GM21360 (cell line): ENCODE measurements around the gene TAB2.
"Not testable (repeated sequence)": the region's sequence is repeated elsewhere in the genome, so short reads cannot be mapped to it uniquely, and the experiment has no call there.

Source experiments
- ATAC-seq: cut with Tn5 transposase; IDR thresholded peaks from one replicate; pipeline ENCODE4 v1.9.1; 2021; ENCODE audit warnings: mild to moderate bottlenecking, moderate library complexity; ENCODE audit not compliant: unreplicated experiment

TAB2 gene

DNA sequence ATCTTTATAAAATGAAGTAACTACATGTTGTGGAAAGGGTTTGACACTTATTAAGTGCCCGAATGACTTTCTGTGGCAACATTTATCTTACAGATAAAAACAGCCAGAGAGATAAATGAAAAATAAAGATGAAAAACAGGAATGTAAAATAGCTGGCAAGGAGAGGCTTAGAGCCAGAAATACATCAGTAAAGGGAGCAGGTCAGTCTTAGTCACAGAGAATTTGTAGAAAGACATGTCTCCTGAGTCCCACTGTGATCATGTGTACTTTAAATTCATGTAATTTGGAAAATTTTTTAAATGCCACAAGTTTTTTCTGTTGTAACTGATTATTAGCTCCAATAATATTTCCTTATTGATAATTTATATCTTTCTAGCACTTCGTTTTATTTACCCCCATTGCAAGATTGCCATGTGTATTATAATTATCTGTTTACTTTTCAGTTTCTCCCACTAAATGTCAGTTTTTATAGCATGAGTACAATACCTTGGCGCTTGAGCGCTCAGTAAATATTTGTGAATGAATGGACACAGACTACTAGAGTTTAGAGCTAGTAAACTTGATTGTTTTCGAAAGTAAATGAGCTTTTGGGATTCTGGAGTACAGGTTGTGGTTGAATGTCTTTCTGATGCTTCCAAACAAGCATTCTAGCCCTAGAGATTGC lies 15.2 kb downstream of the TAB2 start:
- no peak for ATAC-seq

GRCh38 chr6:149333266-149333620 lies 15.7 kb downstream of the TAB2 start:
- ATAC-seq, result no peak

DNA sequence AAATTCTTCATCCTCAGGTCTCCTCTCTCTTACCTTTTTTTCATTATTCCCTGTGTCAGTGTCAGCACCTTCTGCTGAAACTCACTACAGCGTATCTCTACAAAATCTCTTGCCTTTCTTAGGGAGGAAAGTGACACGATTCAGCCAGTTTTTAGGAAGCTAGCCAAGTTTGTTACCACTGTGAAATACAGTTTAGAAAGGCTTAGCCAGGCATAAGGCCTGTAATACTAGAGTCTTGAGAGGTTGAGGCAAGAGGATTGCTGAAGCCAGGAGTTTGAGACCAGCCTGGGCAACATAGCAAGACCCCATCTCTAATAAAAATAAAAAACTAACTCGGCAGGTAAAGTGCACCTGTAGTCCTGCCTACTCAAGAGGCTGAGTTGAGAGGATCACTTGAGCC lies 16.7 kb downstream of the TAB2 start:
- no peak for ATAC-seq

GRCh38 chr6:149334682-149335160 lies 17.2 kb downstream of the TAB2 start:
- ATAC-seq, result no peak

DNA sequence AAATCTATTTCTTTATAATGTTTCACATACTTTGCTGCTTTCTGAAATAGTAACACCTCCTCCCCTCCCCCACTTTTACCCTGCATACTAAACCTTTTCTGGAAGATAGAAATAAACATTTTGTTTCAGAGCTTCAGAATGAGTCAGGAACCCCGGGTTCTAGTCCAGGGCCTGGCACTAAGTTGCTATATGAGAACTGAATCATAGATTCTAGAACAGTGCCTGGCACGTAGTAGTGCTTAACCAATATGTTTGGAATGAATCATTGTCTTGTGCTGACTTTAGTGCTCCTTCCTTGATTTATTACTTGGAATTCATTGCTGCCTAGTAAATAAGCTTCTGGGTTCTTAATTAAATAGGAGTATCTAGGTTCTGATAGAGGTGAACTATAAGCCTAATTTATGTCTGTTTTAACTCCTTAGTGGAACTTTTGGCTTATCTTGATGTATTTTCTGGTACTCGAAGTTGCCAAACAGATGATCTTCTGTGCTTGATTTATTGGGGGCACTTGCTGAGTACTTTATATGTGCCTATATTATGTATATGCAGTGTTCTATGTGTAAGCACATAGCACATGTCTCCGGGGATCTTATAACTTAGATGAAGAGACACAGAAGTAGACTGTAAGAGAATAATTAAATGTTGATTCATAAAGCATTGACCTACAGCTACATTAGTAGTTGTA lies 18.6 kb downstream of the TAB2 start:
- ATAC-seq, result no peak

DNA sequence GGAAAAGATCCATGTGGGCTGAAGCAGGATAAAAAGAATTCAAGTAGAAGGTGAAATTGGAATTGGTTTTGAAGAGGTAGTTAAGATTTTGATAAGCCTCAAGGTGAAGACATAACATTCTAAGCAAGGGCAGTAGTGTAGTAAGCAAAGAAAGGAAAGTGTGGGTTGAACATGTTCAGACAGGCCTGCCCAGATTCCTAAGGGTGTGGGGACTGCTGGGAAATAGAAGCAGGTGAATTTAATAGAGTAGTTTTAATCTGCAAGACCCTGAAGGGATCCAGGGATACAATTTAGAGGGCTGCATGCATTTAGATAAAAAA lies 19.1 kb downstream of the TAB2 start:
- no peak for ATAC-seq

DNA sequence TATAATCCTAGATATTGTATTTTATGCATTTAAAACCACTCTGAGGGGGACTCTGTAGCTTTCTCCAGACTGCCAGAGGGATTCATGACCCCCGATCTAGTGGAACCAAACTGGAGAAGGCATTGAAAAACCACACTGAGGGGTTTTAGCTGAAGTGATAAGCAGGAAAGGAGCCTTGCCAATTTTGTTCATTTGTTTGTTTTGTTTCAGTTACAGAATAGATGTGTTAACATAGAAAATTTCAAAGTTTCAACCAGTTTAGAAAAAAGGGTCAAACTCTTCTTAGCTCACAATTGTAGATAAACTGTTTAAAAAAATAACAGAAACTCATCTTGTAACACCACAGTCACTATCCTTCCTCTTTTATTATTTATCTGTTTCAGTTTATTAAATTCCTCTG lies 19.8 kb downstream of the TAB2 start:
- ATAC-seq, result no peak

DNA sequence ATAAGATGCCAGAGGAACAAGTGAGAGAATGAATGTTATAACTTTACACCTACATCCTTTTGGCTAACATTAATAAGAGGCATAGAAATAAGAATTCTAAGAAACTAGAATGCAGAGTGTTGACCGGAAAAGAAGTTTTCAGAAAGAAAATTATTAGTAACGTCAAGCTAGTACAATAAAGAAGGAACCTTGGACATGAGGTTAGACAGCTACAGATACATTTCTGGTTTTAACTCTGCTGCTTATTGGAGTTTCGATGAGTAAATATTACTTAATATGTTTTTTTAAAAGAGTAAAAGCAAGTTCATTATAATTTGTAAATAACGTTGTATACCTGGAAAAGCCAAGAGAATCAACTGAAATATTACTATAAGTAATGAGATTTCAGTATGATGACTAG lies 22.7 kb downstream of the TAB2 start:
- no peak for ATAC-seq

DNA sequence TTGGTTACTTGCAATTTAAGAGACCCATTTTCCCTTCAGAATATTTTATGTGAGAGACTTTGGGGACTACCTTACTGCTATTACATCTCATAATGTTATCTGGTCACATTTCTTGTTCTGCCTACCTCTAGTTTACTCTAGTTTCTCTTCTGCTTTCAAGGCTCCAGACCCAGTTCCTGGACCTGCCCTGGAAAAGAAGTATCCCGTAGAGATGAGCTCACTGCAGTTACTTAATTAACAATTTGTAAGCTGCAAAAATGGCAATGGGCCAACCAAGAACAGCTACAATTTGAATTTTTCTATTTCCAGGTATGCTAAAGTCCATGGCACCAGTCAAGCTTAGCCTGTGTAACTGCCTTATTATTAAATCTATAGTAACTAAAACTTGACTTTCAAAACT lies 25.0 kb downstream of the TAB2 start:
- ATAC-seq, result peak; percentile 49

DNA sequence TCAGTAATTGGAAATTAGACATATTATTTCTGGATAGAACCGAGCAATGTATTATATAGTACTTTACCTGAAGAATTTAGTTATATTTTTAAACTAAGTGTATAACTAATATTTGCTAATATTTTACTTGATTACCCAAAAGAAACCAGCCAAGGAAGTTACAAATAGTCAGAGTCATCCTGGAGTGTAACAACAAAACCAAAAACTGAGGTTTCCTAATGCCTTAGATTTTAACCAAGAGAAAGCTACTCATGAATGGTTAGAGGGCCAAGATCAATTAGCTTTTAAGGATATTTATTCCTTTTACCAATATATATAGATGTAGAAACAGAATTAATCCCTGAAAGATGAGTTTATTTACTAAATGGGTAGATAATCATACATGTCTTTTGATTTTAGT lies 26.0 kb downstream of the TAB2 start:
- ATAC-seq, result no peak

GRCh38 chr6:149346078-149346477 lies 28.6 kb downstream of the TAB2 start:
- no peak for ATAC-seq

DNA sequence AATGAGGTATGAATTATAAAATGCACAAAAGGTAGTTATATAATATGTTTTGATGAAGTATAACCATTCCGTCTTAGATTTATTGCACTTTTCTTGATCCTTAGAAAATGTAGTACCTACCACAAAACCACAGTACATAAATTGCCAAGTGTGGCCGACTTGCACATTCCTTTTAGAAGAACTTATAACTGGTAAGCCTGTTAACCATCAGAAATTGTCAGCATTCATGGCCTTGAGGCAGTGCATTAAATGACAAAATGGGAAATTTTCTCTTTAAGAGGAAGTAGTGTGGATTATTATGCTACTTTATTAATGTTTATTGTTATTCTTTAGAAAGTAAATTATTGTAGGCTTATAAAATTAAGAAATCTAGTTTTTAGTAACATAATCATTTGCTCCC lies 29.6 kb downstream of the TAB2 start:
- no peak for ATAC-seq

DNA sequence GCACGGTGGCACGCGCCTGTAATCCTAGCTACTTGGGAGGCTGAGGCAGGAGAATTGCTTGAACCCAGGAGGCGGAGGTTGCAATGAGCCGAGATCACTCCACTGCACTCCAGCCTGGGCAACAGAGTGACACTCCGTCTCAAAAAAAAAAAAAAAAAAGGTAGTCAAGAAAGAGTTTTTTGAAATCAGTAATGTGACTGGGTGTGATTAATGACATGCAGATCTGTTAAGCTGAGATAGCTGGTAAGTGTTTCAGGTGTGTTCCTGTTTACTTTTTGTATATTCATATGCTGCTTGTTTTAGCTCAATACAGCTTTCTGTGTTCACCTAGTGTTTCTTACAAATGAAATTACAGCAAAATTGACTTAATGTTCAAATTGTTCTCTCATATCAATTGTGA lies 31.8 kb downstream of the TAB2 start:
- not testable (repeated sequence) for ATAC-seq

- ATAC-seq, result no peak
Observed at GRCh38 chr6:149354009-149354408, 36.5 kb downstream of the TAB2 start.

- ATAC-seq, result no peak
Observed at GRCh38 chr6:149356081-149356750, 38.7 kb downstream of the TAB2 start.

GRCh38 chr6:149357726-149358538 lies 40.4 kb downstream of the TAB2 start:
- no peak for ATAC-seq

- ATAC-seq, result no peak
Observed at GRCh38 chr6:149359440-149359839, 41.9 kb downstream of the TAB2 start.

DNA sequence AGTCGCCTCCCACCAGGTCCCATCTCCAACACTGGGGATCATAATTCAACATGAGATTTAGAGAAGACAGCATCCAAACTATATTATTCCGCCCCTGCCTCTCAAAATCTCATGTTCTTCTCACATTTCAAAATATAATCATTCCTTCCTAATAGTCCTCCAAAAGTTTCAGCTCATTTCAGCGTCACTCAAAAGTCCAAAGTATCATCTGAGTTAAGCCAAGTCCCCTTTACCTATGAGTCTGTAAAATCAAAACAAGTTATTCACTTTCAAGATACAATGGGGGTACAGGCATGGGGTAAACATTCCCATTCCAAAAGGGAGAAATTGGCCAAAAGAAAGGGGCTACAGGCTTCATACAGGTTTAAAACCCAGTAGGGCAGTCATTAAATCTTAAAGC lies 43.0 kb downstream of the TAB2 start:
- no peak for ATAC-seq

DNA sequence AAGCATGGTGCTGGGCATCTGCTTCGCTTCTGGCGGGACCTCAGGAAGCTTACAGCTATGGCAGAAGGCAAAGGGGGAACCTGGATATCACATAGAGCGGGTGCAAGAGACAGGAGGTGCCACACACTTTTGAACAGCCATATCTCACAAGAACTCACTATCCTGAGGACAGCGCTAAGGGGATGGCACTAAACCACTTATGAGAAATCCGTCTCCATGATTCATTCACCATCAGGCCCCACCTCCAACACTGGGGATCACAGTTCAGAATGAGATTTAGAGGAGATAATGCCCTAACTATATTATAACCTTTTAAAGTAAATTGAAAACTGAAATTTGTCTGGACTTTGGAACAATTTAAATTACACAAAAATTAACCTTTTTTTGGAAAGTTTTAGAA lies 44.8 kb downstream of the TAB2 start:
- no peak for ATAC-seq

GRCh38 chr6:149363154-149363553 lies 45.6 kb downstream of the TAB2 start:
- ATAC-seq, result no peak

DNA sequence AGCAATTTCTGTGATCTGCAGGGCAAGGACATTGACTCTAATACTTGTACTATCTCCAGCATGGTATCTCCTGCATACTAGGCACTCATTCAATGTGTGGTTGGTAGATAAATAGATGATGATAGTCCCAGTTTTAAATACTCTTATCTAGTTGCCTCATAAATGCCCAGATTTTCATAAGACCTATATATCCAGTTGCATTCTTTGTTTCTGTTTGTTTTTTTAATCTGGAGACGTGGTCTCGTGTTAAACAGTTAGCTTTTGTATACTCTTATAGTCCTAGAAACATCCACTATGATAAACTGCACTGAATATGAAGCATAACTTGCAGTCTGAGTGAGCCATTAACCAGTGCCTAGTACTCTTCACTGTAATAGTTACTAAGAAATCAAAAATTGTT lies 47.0 kb downstream of the TAB2 start:
- no peak for ATAC-seq

DNA sequence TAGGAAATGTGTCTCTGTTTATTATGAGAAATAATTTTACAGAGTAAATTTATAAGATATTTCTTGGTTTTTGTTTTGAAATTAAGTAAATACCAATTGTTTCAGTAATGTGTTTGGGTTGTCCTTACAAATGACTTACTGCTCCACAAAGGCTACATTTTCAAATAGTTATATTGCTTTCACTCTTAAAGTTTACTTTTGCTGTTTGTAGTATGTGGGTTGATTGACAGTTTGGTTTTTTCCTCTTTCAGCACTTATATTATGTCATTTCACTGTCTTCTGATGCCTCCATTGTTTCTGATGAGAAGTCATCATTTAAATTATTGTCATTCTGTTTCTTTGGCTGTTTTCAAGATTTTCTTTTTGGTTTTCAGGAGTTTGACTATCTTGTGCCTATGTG lies 47.7 kb downstream of the TAB2 start:
- no peak for ATAC-seq
